H1 (cell line): ENCODE results near the gene NIFK. TPM values are rescaled to one million over a fixed set of nuclear protein-coding genes. Genes with fewer than 3 reads are reported as not detected.

Source experiments
- CTCF ChIA-PET: fragments of 300-600 bp; sonication (Branson Sonifier 250); formaldehyde crosslinking; loops from one replicate; lab custom pipeline; 2021; ENCODE audit not compliant: partially characterized antibody; lab: Charles Lee
- POLR2A ChIA-PET: fragments of 300-600 bp; sonication (Branson Sonifier 250); formaldehyde crosslinking; loops from one replicate; lab custom pipeline; 2021; ENCODE audit warnings: inconsistent platforms; ENCODE audit not compliant: partially characterized antibody; lab: Charles Lee
- DNase-seq, 2 experiments: peaks; one replicate each; pipeline versions ENCODE4 v3.0.0 to v3.0.0-alpha.2; 2010 to 2022; ENCODE audit warnings: low spot score in 2 of 2, low read depth in 1 of 2, mixed read lengths in 1 of 2
- FAIRE-seq: peaks from 2 replicates; lab custom pipeline; 2011; peaks lifted over from hg19 to GRCh38; lab: Jason Lieb, UNC
- H2AFZ ChIP-seq: 2 replicates; pipeline ENCODE4 v1.8.1; 2012; ENCODE audit warnings: low read length, inconsistent platforms
- H2AK5ac ChIP-seq: 2 replicates; pipeline ENCODE4 v1.6.1; 2013; ENCODE audit warnings: low read depth, low read length
- H2BK120ac ChIP-seq: replicated peaks from 2 replicates; pipeline ENCODE3; 2013; ENCODE audit warnings: low read depth, low read length, inconsistent platforms
- H2BK12ac ChIP-seq: 2 replicates; pipeline ENCODE4 v1.6.1; 2013; ENCODE audit warnings: low read depth, low read length
- H2BK15ac ChIP-seq: 2 replicates; pipeline ENCODE4 v1.6.1; 2013; ENCODE audit warnings: low read length
- H2BK20ac ChIP-seq: 2 replicates; pipeline ENCODE4 v1.6.1; 2013; ENCODE audit warnings: low read length
- H2BK5ac ChIP-seq: 2 replicates; pipeline ENCODE4 v1.6.1; 2013; ENCODE audit warnings: low read depth, low read length
- H3K14ac ChIP-seq: 2 replicates; pipeline ENCODE4 v1.6.1; 2013; ENCODE audit warnings: inconsistent platforms; ENCODE audit not compliant: insufficient read length
- H3K18ac ChIP-seq: 2 replicates; pipeline ENCODE4 v1.6.1; 2013; ENCODE audit warnings: low read length; ENCODE audit errors: extremely low read depth
- H3K23ac ChIP-seq: 2 replicates; pipeline ENCODE4 v1.6.1; 2013; ENCODE audit warnings: inconsistent platforms; ENCODE audit not compliant: insufficient read length
- H3K23me2 ChIP-seq: 2 replicates; pipeline ENCODE4 v1.6.1; 2013; ENCODE audit warnings: low read depth, low read length
- H3K27ac ChIP-seq: 2 replicates; pipeline ENCODE4 v1.6.1; 2011; ENCODE audit warnings: low read depth, low read length, inconsistent platforms
- H3K27me3 ChIP-seq, 4 experiments: replicated peaks in 1 of 4; 1 replicate in 1 of 4; 2 replicates in 3 of 4; pipeline versions ENCODE4 v1.6.1 to v1.8.1; 2011 to 2013; ENCODE audit warnings: low read length in 3 of 4, mild to moderate bottlenecking in 3 of 4, inconsistent platforms in 2 of 4, mixed read lengths in 2 of 4, moderate library complexity in 1 of 4; ENCODE audit not compliant: control insufficient read depth in 3 of 4, insufficient read depth in 3 of 4; ENCODE audit errors: extremely low read depth in 1 of 4
- H3K36me3 ChIP-seq, 4 experiments: 2 replicates each; pipeline versions ENCODE4 v1.6.1 to v1.8.1; 2011 to 2013; ENCODE audit warnings: mild to moderate bottlenecking in 4 of 4, low read length in 3 of 4, moderate library complexity in 2 of 4, control low read depth in 1 of 4, inconsistent platforms in 1 of 4; ENCODE audit not compliant: insufficient read depth in 4 of 4, control insufficient read depth in 2 of 4
- H3K4ac ChIP-seq: replicated peaks from 2 replicates; pipeline ENCODE3; 2013; ENCODE audit warnings: low read length, low read depth, mixed read lengths, inconsistent platforms; ENCODE audit not compliant: insufficient read length
- H3K4me1 ChIP-seq, 4 experiments: replicated peaks in 1 of 4; 1 replicate in 1 of 4; 2 replicates in 3 of 4; pipeline versions ENCODE4 v1.6.1 to v1.8.1; 2011 to 2013; ENCODE audit warnings: low read length in 3 of 4, inconsistent platforms in 2 of 4, mixed read lengths in 1 of 4; ENCODE audit not compliant: insufficient read depth in 4 of 4, control insufficient read depth in 3 of 4
- H3K4me2 ChIP-seq, 2 experiments: 2 replicates each; pipeline versions ENCODE4 v1.6.1 to v1.8.1; 2011 to 2013; ENCODE audit warnings: low read depth in 2 of 2, low read length in 2 of 2, control low read depth in 1 of 2, inconsistent platforms in 1 of 2, mild to moderate bottlenecking in 1 of 2; ENCODE audit not compliant: insufficient read depth in 1 of 2
- H3K4me3 ChIP-seq, 4 experiments: fragments of 200-600, 300-600 bp in 1 of 4; sonication (generic), shearing (Covaris generic), sonication (Bioruptor Twin) in 1 of 4; 2 replicates each; pipeline versions ENCODE4 v1.5.1 to v1.8.1; 2011 to 2016; ENCODE audit warnings: low read length in 4 of 4, low read depth in 3 of 4, control low read depth in 2 of 4, inconsistent platforms in 2 of 4, mild to moderate bottlenecking in 2 of 4, mixed read lengths in 1 of 4, moderate library complexity in 1 of 4; ENCODE audit not compliant: insufficient read depth in 2 of 4; ENCODE audit errors: extremely low read depth in 1 of 4
- H3K56ac ChIP-seq: replicated peaks from 2 replicates; pipeline ENCODE3; 2013; ENCODE audit warnings: low read depth, mild to moderate bottlenecking, mixed read lengths, low read length, inconsistent platforms; ENCODE audit not compliant: insufficient read length
- H3K79me1 ChIP-seq: 2 replicates; pipeline ENCODE4 v1.6.1; 2013; ENCODE audit warnings: low read depth, low read length, control low read depth
- H3K79me2 ChIP-seq, 2 experiments: 2 replicates each; pipeline versions ENCODE4 v1.6.1 to v1.8.1; 2012 to 2013; ENCODE audit warnings: low read length in 2 of 2, mild to moderate bottlenecking in 2 of 2, inconsistent platforms in 1 of 2; ENCODE audit not compliant: insufficient read depth in 2 of 2, control insufficient read depth in 1 of 2
- H3K9ac ChIP-seq, 4 experiments: replicated peaks in 1 of 4; 1 replicate in 1 of 4; 2 replicates in 3 of 4; pipeline versions ENCODE4 v1.6.1 to v1.8.1; 2011 to 2013; ENCODE audit warnings: low read depth in 3 of 4, low read length in 3 of 4, control low read depth in 2 of 4, mild to moderate bottlenecking in 2 of 4, moderate library complexity in 2 of 4, inconsistent platforms in 1 of 4; ENCODE audit errors: extremely low read depth in 1 of 4
- H3K9me3 ChIP-seq, 2 experiments: 2 replicates each; pipeline versions ENCODE4 v1.6.1 to v1.8.1; 2012 to 2013; ENCODE audit warnings: mild to moderate bottlenecking in 2 of 2, moderate library complexity in 2 of 2, control low read depth in 1 of 2, inconsistent platforms in 1 of 2, low read depth in 1 of 2, low read length in 1 of 2, mixed read lengths in 1 of 2; ENCODE audit not compliant: insufficient read depth in 2 of 2
- H4K20me1 ChIP-seq, 2 experiments: replicated peaks in 1 of 2; 2 replicates each; pipeline versions ENCODE3 to v1.8.1; 2011 to 2013; ENCODE audit warnings: inconsistent platforms in 2 of 2, low read length in 2 of 2, mild to moderate bottlenecking in 1 of 2; ENCODE audit not compliant: insufficient read depth in 2 of 2, control insufficient read depth in 1 of 2
- H4K5ac ChIP-seq: 2 replicates; pipeline ENCODE4 v1.6.1; 2013; ENCODE audit warnings: low read length, low read depth, mixed read lengths, inconsistent platforms; ENCODE audit not compliant: insufficient read length
- H4K8ac ChIP-seq: 2 replicates; pipeline ENCODE4 v1.8.0; 2013; ENCODE audit warnings: mild to moderate bottlenecking, moderate library complexity, low read length, inconsistent platforms; ENCODE audit not compliant: insufficient read depth; ENCODE audit errors: extremely low read depth
- H4K91ac ChIP-seq: replicated peaks from 2 replicates; pipeline ENCODE3; 2013; ENCODE audit warnings: low read length, mixed read lengths, inconsistent platforms; ENCODE audit not compliant: insufficient read length
- CHD2 ChIP-seq: IDR thresholded peaks from 2 replicates; pipeline ENCODE4 v1.6.1; 2012; ENCODE audit warnings: low read length, improper control_type of control experiment
- HDAC6 ChIP-seq: IDR thresholded peaks from one replicate; pipeline ENCODE4 v1.7.1; 2012; ENCODE audit warnings: low read depth, mild to moderate bottlenecking, inconsistent platforms, low read length, moderate library complexity
- JUND ChIP-seq: IDR thresholded peaks from 2 replicates; pipeline ENCODE4 v1.6.1; 2011; ENCODE audit warnings: mild to moderate bottlenecking, improper control_type of control experiment, low read length
- KDM5A ChIP-seq: fragments of 200-600 bp; IDR thresholded peaks from 2 replicates; pipeline ENCODE4 v1.7.1; 2012; ENCODE audit warnings: mild to moderate bottlenecking, low read length, inconsistent platforms, mixed read lengths
- POLR2AphosphoS5 ChIP-seq: IDR thresholded peaks from 2 replicates; pipeline ENCODE4 v1.6.1; 2011; ENCODE audit warnings: low read depth, low read length
- POU5F1 ChIP-seq: IDR thresholded peaks from 2 replicates; pipeline ENCODE4 v1.6.1; 2011; ENCODE audit warnings: low read depth, mild to moderate bottlenecking, low read length, moderate library complexity
- RAD21 ChIP-seq, 2 experiments: IDR thresholded peaks in 1 of 2; conservative IDR thresholded peaks in 1 of 2; 2 replicates each; pipeline ENCODE4 v1.6.1; 2011; ENCODE audit warnings: low read depth in 2 of 2, low read length in 2 of 2, improper control_type of control experiment in 1 of 2, inconsistent platforms in 1 of 2, mild to moderate bottlenecking in 1 of 2, moderate library complexity in 1 of 2
- RBBP5 ChIP-seq: IDR thresholded peaks from 2 replicates; pipeline ENCODE4 v1.7.1; 2012; ENCODE audit warnings: low read depth, mild to moderate bottlenecking, inconsistent platforms, low read length, moderate library complexity, borderline replicate concordance
- SAP30 ChIP-seq: fragments of 300-600 bp; sonication (generic); IDR thresholded peaks from 2 replicates; pipeline ENCODE4 v1.7.1; 2012; ENCODE audit warnings: low read length, moderate library complexity, mild to moderate bottlenecking, inconsistent platforms; ENCODE audit not compliant: insufficient read depth, insufficient replicate concordance
- SIRT6 ChIP-seq: IDR thresholded peaks from one replicate; pipeline ENCODE4 v1.7.1; 2012; ENCODE audit warnings: low read length, inconsistent platforms
- SIX5 ChIP-seq: IDR thresholded peaks from 2 replicates; pipeline ENCODE4 v1.6.1; 2011; ENCODE audit warnings: mild to moderate bottlenecking, low read depth, low read length
- TAF1 ChIP-seq: IDR thresholded peaks from 2 replicates; pipeline ENCODE4 v1.6.1; 2011; ENCODE audit warnings: mild to moderate bottlenecking, low read depth, low read length
- polyA plus RNA-seq, 7 experiments: library from polyadenylated mRNA; depleted of rRNA in 3 of 7; stranded (reverse) in 5 of 7; unstranded in 2 of 7; fragments of >200 nt in 5 of 7; fragments of 200-250 nt in 2 of 7; gene quantifications; 1 replicate in 5 of 7; 2 replicates in 1 of 7; 4 replicates in 1 of 7; pipeline versions ENCODE4 v1.2.1 to v1.2.3, GENCODE V29; 2011 to 2013; ENCODE audit warnings: missing spikeins in 2 of 7, mixed read lengths in 2 of 7
- total RNA-seq: library from RNA; stranded (reverse); fragmentation: NEBNext Ultra II Directional; extraction: Animal tissue kit (Norgen Biotek cat#: 25700); gene quantifications from 2 replicates; pipeline ENCODE4 v1.2.1, GENCODE V29; 2021
- TF ChIP-seq, protein P1 (sequence below): IDR thresholded peaks from 2 replicates; pipeline ENCODE4 v1.6.1; 2012; ENCODE audit warnings: inconsistent platforms
- TF ChIP-seq, protein P2 (sequence below): IDR thresholded peaks from 2 replicates; pipeline ENCODE4 v1.6.1; 2012; ENCODE audit warnings: low read length, inconsistent platforms

The NIFK gene
- total and polyA plus RNA-seq, 2 of the 8 experiments (the other 6 are each of a cell fraction or from before 2014, with no cell fraction given) = 24.4 to 117 TPM

DNA sequence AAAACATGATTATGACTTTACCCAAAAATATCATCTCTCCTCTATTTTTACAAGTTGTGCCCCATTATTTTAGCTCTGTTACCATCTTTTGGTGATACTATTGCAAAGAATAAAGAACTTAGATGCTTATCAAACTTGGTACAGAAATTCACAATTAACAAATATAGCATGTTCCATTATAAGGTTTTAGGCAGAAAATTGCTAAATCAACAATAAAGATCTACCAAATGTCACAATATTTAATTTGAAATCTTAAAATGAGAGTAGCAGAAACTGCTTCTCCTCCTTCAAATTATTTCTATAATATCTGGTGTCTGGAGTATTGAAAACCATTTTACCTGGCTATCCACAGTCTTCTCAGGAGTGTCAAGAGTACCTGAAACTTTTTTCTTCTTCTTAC lies 8.7 kb downstream of the NIFK start:
- no peak overlapping the region for H3K27ac ChIP-seq
- peaks cover 0 to 6% of the 10 kb centered on the region in 2 experiments for H4K20me1 ChIP-seq
- H4K5ac ChIP-seq = no peak overlapping the region
- ChIA-PET POLR2A (no interaction called here), CTCF (no interaction called here)
- no peak overlapping the region for H2BK20ac ChIP-seq
- H3K23ac ChIP-seq = no peak overlapping the region
- H2BK15ac ChIP-seq = no peak overlapping the region
- no peak overlapping the region for H3K4me3 ChIP-seq
- DNase-seq = no peak
- H3K14ac ChIP-seq = no peak overlapping the region
- FAIRE-seq = no peak
- H2BK120ac ChIP-seq = no peak overlapping the region
- no peak overlapping the region for H3K9ac ChIP-seq
- H4K8ac ChIP-seq = no peak overlapping the region
- H3K18ac ChIP-seq = no peak overlapping the region
- H2AK5ac ChIP-seq = no peak overlapping the region
- H3K9me3 ChIP-seq = no peaks in the 10 kb centered on the region
- no peaks in the 10 kb centered on the region for H3K23me2 ChIP-seq
- no peaks in the 10 kb centered on the region for H3K79me1 ChIP-seq
- no peak overlapping the region for H3K4ac ChIP-seq
- H3K36me3 ChIP-seq = peaks cover 17 to 57% (median 37%) of the 10 kb centered on the region in 4 experiments
- no peak overlapping the region for H4K91ac ChIP-seq
- H3K4me2 ChIP-seq = no peak overlapping the region
- H3K79me2 ChIP-seq = no peaks in the 10 kb centered on the region
- H2BK5ac ChIP-seq = no peak overlapping the region
- no peaks in the 10 kb centered on the region for H3K27me3 ChIP-seq
- no peak overlapping the region for H2AFZ ChIP-seq
- no peaks in the 10 kb centered on the region; a peak in 1 of 7 replicates for H3K4me1 ChIP-seq
- H3K56ac ChIP-seq = no peak overlapping the region
- H2BK12ac ChIP-seq = no peak overlapping the region
- no peak for TF ChIP-seq SAP30
- no peak for TF ChIP-seq SIRT6
- no peak for TF ChIP-seq SIX5
- TF ChIP-seq HDAC6 = no peak
- no peak for TF ChIP-seq POLR2AphosphoS5
- TF ChIP-seq POU5F1 = no peak
- TF ChIP-seq RBBP5 = no peak
- TF ChIP-seq, protein P1, sequence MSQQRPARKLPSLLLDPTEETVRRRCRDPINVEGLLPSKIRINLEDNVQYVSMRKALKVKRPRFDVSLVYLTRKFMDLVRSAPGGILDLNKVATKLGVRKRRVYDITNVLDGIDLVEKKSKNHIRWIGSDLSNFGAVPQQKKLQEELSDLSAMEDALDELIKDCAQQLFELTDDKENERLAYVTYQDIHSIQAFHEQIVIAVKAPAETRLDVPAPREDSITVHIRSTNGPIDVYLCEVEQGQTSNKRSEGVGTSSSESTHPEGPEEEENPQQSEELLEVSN = no peak
- no peak for TF ChIP-seq JUND
- no peak for TF ChIP-seq RAD21 (IDR thresholded peaks at IDR 0.05 in 1 of 2, conservative IDR thresholded peaks at IDR 0.05 in 1 of 2; ENCODE audit: low read depth in 2 of 2, low read length in 2 of 2)
- TF ChIP-seq, protein P2, sequence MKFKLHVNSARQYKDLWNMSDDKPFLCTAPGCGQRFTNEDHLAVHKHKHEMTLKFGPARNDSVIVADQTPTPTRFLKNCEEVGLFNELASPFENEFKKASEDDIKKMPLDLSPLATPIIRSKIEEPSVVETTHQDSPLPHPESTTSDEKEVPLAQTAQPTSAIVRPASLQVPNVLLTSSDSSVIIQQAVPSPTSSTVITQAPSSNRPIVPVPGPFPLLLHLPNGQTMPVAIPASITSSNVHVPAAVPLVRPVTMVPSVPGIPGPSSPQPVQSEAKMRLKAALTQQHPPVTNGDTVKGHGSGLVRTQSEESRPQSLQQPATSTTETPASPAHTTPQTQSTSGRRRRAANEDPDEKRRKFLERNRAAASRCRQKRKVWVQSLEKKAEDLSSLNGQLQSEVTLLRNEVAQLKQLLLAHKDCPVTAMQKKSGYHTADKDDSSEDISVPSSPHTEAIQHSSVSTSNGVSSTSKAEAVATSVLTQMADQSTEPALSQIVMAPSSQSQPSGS = no peak
- TF ChIP-seq CHD2 = no peak
- no peak for TF ChIP-seq TAF1
- TF ChIP-seq KDM5A = no peak
